K562 (cell line): ENCODE results near the gene LZTS3. TPM values are rescaled to one million over a fixed set of nuclear protein-coding genes. Genes with fewer than 3 reads are reported as not detected.

ENCODE experiments used
- CBFA2T2 ChIP-seq: fragments of 450-650 bp; conservative IDR thresholded peaks from 2 replicates; pipeline ENCODE4 v1.6.1; 2017; ENCODE audit warnings: mild to moderate bottlenecking
- CBX5 ChIP-seq: IDR thresholded peaks from 2 replicates; pipeline ENCODE4 v1.6.1; 2014; ENCODE audit warnings: low read depth, borderline replicate concordance
- CHD2 ChIP-seq: IDR thresholded peaks from 2 replicates; pipeline ENCODE4 v1.6.1; 2011; ENCODE audit warnings: low read depth, low read length
- HNRNPH1 ChIP-seq: fragments of 200-400 bp; formaldehyde crosslinking; optimal IDR thresholded peaks from 2 replicates; pipeline ENCODE3; 2017; ENCODE audit warnings: low read depth, mild to moderate bottlenecking, low read length, moderate library complexity
- L3MBTL2 ChIP-seq: fragments of 450-650 bp; IDR thresholded peaks from 2 replicates; pipeline ENCODE4 v1.6.1; 2016; ENCODE audit warnings: mild to moderate bottlenecking, moderate library complexity
- MTF1 ChIP-seq: fragments of 250-450 bp; sonication (Bioruptor Pico); IDR thresholded peaks from 2 replicates; pipeline ENCODE4 v1.9.0; 2021; ENCODE audit warnings: moderate library complexity, mild to moderate bottlenecking, inconsistent platforms, borderline replicate concordance
- MYNN ChIP-seq, 2 experiments: sonication (generic); formaldehyde crosslinking in 1 of 2; IDR thresholded peaks; 2 replicates each; pipeline versions ENCODE4 v1.5.0 to v1.6.1; 2016 to 2020; ENCODE audit warnings: antibody characterized with exemption in 1 of 2, missing genetic modification reagents in 1 of 2
- RBFOX2 ChIP-seq: fragments of 200-400 bp; formaldehyde crosslinking; IDR thresholded peaks from 2 replicates; pipeline ENCODE4 v1.6.1; 2017; ENCODE audit warnings: low read depth, mild to moderate bottlenecking, low read length, moderate library complexity
- TFAM ChIP-seq: fragments of 250-450 bp; sonication (Bioruptor Pico); conservative IDR thresholded peaks from 2 replicates; pipeline ENCODE4 v1.5.0; 2021; ENCODE audit warnings: mild to moderate bottlenecking, moderate library complexity
- ZNF121 ChIP-seq: sonication (generic); formaldehyde crosslinking; conservative IDR thresholded peaks from 2 replicates; pipeline ENCODE4 v1.8.0; 2022; ENCODE audit warnings: missing genetic modification reagents
- ZNF165 ChIP-seq: fragments of 250-450 bp; sonication (Bioruptor Pico); IDR thresholded peaks from 2 replicates; pipeline ENCODE4 v1.4.0; 2020; ENCODE audit warnings: borderline replicate concordance
- ZNF23 ChIP-seq: fragments of 250-450 bp; sonication (Bioruptor Pico); IDR thresholded peaks from 2 replicates; pipeline ENCODE4 v1.4.0; 2020; ENCODE audit warnings: mild to moderate bottlenecking
- ZNF830 ChIP-seq: fragments of 250-450 bp; sonication (Bioruptor Pico); IDR thresholded peaks from 2 replicates; pipeline ENCODE4 v1.5.0; 2021; ENCODE audit warnings: mild to moderate bottlenecking
- polyA plus RNA-seq, 8 experiments: library from polyadenylated mRNA; depleted of rRNA in 4 of 8; stranded (reverse) in 5 of 8; unstranded in 3 of 8; fragments of >200 nt; fragmentation: Nextera tagmentation in 2 of 8; fragmentation: Illumina TruSeq in 1 of 8; extraction: Ambion mirVana in 2 of 8; extraction: Trizol in 1 of 8; gene quantifications; 2 replicates each; pipeline versions ENCODE4 v1.2.1 to v1.2.3, GENCODE V29; 2011 to 2014; ENCODE audit warnings: inconsistent platforms in 1 of 8, missing spikeins in 1 of 8
- total RNA-seq, 7 experiments: library from RNA; depleted of rRNA in 6 of 7; stranded (reverse); fragments of >200 nt in 6 of 7; fragmentation: Illumina TruSeq in 2 of 7; extraction: Trizol in 2 of 7; gene quantifications; 2 replicates each; pipeline versions ENCODE4 v1.2.1 to v1.2.3, GENCODE V29; 2011 to 2021; ENCODE audit warnings: low replicate concordance in 1 of 7
- TF ChIP-seq, protein P1 (sequence below): fragments of 450-650 bp; IDR thresholded peaks from 2 replicates; pipeline ENCODE4 v1.6.1; 2014; ENCODE audit warnings: low read depth, mild to moderate bottlenecking, moderate library complexity, borderline replicate concordance
- TF ChIP-seq, protein P2 (sequence below): sonication (generic); formaldehyde crosslinking; IDR thresholded peaks from 2 replicates; pipeline ENCODE4 v1.8.1; 2023; ENCODE audit warnings: mild to moderate bottlenecking, missing genetic modification reagents
- TF ChIP-seq, protein P3 (sequence below): sonication (generic); formaldehyde crosslinking; IDR thresholded peaks from 2 replicates; pipeline ENCODE4 v1.8.0; 2022; ENCODE audit warnings: missing genetic modification reagents, mild to moderate bottlenecking, borderline replicate concordance
- TF ChIP-seq, protein P4 (sequence below): fragments of 450-650 bp; conservative IDR thresholded peaks from 2 replicates; pipeline ENCODE4 v1.6.1; 2016; ENCODE audit warnings: missing genetic modification characterization, low read depth, mild to moderate bottlenecking, missing compliant biosample characterization, moderate library complexity
- TF ChIP-seq, protein P5 (sequence below): sonication (generic); formaldehyde crosslinking; IDR thresholded peaks from 2 replicates; pipeline ENCODE4 v1.8.1; 2023; ENCODE audit warnings: missing genetic modification reagents, mild to moderate bottlenecking, borderline replicate concordance

LZTS3 gene
- total and polyA plus RNA-seq, 9 of the 15 experiments (the other 6 are each of a cell fraction or from before 2014, with no cell fraction given) = 0.07 to 2.9 (median 2.0) TPM

DNA sequence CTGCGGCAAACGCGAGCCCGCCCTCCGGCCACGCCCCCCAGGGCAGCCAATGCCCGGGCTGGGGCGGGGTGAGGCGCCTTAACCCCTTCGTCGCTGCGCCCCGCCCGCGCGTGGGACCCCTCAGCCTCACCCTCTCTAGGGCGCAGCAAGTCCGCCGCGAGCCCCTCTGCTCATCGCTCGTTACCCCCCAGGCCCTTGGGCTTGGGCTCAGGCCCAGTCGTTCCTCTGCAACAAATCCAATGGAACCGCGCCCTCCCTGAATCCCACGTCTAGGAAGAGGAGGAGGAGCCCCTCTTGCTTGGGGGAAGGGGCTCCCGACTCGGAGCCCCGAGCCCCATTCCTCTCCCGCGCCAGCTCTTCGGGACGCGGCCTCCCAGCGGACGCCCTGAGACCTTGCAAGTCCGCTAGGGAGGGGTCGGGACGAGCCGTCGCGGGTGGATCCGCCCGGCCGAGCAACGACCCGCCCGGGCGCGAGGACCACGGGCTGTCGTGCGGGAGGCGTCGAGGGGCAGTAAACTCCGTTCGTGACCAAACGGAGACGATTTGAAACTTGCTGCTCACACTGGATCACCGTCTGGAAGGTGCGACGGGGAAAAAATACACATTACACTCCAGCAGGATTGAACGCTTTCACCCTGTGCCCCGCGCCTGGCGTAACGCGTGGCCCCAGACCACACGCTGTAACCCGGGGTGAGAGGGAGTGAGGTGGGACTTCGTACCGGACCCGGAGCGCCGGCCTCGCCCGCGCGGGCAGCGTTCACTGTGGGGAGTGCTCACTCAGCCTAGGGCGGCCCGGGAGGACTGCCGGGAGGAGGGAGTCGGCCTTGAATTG is 477 bp upstream of the LZTS3 start (continued):
- TF ChIP-seq ZNF165 (CRISPR knock-in tag) (no peak), ZNF121 (CRISPR knock-in tag) (no peak), CHD2 (no peak), L3MBTL2 (peak; percentile 85), ZNF830 (no peak), CBFA2T2 (no peak), ZNF23 (CRISPR knock-in tag) (no peak), TFAM (CRISPR knock-in tag) (no peak), CBX5 (no peak), MYNN (IDR thresholded peaks at IDR 0.05) (no peak), MYNN (CRISPR knock-in tag; IDR thresholded peaks at IDR 0.05) (no peak), MTF1 (CRISPR knock-in tag) (no peak), RBFOX2 (peak; percentile 73), HNRNPH1 (no peak)
- TF ChIP-seq, protein P1, sequence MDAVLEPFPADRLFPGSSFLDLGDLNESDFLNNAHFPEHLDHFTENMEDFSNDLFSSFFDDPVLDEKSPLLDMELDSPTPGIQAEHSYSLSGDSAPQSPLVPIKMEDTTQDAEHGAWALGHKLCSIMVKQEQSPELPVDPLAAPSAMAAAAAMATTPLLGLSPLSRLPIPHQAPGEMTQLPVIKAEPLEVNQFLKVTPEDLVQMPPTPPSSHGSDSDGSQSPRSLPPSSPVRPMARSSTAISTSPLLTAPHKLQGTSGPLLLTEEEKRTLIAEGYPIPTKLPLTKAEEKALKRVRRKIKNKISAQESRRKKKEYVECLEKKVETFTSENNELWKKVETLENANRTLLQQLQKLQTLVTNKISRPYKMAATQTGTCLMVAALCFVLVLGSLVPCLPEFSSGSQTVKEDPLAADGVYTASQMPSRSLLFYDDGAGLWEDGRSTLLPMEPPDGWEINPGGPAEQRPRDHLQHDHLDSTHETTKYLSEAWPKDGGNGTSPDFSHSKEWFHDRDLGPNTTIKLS = no peak; the same call in 1 of the 2 replicates
- TF ChIP-seq, protein P2, sequence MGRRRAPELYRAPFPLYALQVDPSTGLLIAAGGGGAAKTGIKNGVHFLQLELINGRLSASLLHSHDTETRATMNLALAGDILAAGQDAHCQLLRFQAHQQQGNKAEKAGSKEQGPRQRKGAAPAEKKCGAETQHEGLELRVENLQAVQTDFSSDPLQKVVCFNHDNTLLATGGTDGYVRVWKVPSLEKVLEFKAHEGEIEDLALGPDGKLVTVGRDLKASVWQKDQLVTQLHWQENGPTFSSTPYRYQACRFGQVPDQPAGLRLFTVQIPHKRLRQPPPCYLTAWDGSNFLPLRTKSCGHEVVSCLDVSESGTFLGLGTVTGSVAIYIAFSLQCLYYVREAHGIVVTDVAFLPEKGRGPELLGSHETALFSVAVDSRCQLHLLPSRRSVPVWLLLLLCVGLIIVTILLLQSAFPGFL = no peak
- TF ChIP-seq, protein P3, sequence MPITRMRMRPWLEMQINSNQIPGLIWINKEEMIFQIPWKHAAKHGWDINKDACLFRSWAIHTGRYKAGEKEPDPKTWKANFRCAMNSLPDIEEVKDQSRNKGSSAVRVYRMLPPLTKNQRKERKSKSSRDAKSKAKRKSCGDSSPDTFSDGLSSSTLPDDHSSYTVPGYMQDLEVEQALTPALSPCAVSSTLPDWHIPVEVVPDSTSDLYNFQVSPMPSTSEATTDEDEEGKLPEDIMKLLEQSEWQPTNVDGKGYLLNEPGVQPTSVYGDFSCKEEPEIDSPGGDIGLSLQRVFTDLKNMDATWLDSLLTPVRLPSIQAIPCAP = no peak
- TF ChIP-seq, protein P4, sequence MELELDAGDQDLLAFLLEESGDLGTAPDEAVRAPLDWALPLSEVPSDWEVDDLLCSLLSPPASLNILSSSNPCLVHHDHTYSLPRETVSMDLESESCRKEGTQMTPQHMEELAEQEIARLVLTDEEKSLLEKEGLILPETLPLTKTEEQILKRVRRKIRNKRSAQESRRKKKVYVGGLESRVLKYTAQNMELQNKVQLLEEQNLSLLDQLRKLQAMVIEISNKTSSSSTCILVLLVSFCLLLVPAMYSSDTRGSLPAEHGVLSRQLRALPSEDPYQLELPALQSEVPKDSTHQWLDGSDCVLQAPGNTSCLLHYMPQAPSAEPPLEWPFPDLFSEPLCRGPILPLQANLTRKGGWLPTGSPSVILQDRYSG = no peak
- TF ChIP-seq, protein P5, sequence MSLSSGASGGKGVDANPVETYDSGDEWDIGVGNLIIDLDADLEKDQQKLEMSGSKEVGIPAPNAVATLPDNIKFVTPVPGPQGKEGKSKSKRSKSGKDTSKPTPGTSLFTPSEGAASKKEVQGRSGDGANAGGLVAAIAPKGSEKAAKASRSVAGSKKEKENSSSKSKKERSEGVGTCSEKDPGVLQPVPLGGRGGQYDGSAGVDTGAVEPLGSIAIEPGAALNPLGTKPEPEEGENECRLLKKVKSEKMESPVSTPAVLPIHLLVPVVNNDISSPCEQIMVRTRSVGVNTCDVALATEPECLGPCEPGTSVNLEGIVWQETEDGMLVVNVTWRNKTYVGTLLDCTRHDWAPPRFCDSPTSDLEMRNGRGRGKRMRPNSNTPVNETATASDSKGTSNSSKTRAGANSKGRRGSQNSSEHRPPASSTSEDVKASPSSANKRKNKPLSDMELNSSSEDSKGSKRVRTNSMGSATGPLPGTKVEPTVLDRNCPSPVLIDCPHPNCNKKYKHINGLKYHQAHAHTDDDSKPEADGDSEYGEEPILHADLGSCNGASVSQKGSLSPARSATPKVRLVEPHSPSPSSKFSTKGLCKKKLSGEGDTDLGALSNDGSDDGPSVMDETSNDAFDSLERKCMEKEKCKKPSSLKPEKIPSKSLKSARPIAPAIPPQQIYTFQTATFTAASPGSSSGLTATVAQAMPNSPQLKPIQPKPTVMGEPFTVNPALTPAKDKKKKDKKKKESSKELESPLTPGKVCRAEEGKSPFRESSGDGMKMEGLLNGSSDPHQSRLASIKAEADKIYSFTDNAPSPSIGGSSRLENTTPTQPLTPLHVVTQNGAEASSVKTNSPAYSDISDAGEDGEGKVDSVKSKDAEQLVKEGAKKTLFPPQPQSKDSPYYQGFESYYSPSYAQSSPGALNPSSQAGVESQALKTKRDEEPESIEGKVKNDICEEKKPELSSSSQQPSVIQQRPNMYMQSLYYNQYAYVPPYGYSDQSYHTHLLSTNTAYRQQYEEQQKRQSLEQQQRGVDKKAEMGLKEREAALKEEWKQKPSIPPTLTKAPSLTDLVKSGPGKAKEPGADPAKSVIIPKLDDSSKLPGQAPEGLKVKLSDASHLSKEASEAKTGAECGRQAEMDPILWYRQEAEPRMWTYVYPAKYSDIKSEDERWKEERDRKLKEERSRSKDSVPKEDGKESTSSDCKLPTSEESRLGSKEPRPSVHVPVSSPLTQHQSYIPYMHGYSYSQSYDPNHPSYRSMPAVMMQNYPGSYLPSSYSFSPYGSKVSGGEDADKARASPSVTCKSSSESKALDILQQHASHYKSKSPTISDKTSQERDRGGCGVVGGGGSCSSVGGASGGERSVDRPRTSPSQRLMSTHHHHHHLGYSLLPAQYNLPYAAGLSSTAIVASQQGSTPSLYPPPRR = no peak
